ENCODE results near the gene PIM1.

Gene PIM1

DNA sequence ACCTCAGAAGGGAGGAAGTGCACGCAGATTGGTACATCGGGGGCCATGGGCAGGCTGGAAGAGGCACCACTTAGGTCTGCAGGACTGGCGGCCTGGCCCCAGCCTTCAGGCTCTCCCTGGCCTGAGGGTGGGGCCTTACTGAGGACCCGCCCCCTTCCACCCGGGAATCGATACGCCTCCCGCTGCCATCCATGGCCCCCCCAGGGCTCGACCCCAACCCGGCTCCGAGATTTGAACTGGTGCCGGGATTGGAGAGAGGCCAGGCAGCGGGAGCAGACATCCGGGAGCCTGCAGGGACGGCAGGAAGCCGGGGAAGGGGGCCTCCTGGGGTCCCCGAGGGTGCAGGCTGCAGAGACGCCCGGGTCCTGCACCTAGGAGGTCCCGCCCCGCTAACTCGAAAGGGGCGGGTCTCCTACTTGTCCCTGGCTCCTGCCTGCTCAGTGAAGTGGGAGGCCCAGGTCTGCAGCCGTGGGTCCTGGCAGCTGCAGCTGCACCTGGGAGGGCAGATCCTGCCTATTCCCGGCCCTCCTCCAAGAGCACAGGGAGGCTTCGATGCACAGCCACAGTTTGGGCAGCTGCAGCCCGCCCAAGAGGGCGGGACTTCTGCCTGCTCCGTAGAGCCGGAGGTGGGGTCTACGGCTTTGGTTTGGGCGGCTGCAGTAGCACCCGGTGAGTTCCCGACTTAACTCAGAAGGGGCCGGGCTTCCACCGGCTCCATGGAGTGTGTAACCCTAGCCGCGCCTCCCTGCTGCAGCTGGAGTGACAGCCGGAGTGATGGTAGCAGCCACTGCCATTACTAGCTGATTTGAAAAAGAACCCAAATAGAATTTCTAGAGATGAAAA, 52.4 kb downstream of the PIM1 start:
- DNase-seq (ENCODE audit: low read depth in 2 of 2), result peak; percentile 58 to 70

GRCh38 chr6:37222992-37223391, 53.0 kb downstream of the PIM1 start:
- DNase-seq (ENCODE audit: low read depth in 2 of 2), result no peak
